GM11168 (cell line): ENCODE results near the gene TSC22D3.

Source experiments
- in situ Hi-C: fragments of 300-500 bp; cut with MboI; formaldehyde crosslinking; loops from one replicate; pipeline ENCODE4 v1.12.0; 2022; ENCODE audit warnings: low sequenced_read_pairs; ENCODE audit not compliant: unreplicated experiment

TSC22D3 gene

GRCh38 chrX:107764845-107765608 lies 10.6 kb downstream of the TSC22D3 start:
- in situ Hi-C loops, result no loop called here

GRCh38 chrX:107763647-107764046 lies 11.9 kb downstream of the TSC22D3 start:
- in situ Hi-C loops, result no loop called here

- in situ Hi-C loops, result no loop called here
Observed at GRCh38 chrX:107760304-107761077, 15.1 kb downstream of the TSC22D3 start.

GRCh38 chrX:107758231-107758766 lies 17.3 kb downstream of the TSC22D3 start:
- in situ Hi-C loops, result no loop called here

GRCh38 chrX:107755721-107756120 lies 19.9 kb downstream of the TSC22D3 start:
- in situ Hi-C loops, result no loop called here

GRCh38 chrX:107753187-107753586 lies 22.4 kb downstream of the TSC22D3 start:
- in situ Hi-C loops, result no loop called here

GRCh38 chrX:107752714-107753113 lies 22.9 kb downstream of the TSC22D3 start:
- in situ Hi-C loops, result no loop called here

- in situ Hi-C loops, result no loop called here
Observed at GRCh38 chrX:107752043-107752442, 23.5 kb downstream of the TSC22D3 start.

GRCh38 chrX:107750861-107751445 lies 24.6 kb downstream of the TSC22D3 start:
- in situ Hi-C loops, result no loop called here

- in situ Hi-C loops, result no loop called here
Observed at GRCh38 chrX:107750263-107750662, 25.3 kb downstream of the TSC22D3 start.

GRCh38 chrX:107748506-107748905 lies 27.1 kb downstream of the TSC22D3 start:
- in situ Hi-C loops, result no loop called here

- in situ Hi-C loops, result no loop called here
Observed at GRCh38 chrX:107747596-107748161, 27.9 kb downstream of the TSC22D3 start.

GRCh38 chrX:107744868-107745267 lies 30.7 kb downstream of the TSC22D3 start:
- in situ Hi-C loops, result no loop called here

- in situ Hi-C loops, result no loop called here
Observed at GRCh38 chrX:107743995-107744394, 31.6 kb downstream of the TSC22D3 start.

- in situ Hi-C loops, result no loop called here
Observed at GRCh38 chrX:107742700-107743191, 32.8 kb downstream of the TSC22D3 start.

- in situ Hi-C loops, result no loop called here
Observed at GRCh38 chrX:107741404-107741790, 34.2 kb downstream of the TSC22D3 start.

GRCh38 chrX:107739541-107739940 lies 36.0 kb downstream of the TSC22D3 start:
- in situ Hi-C loops, result no loop called here

- in situ Hi-C loops, result no loop called here
Observed at GRCh38 chrX:107738768-107739167, 36.8 kb downstream of the TSC22D3 start.

- in situ Hi-C loops, result no loop called here
Observed at GRCh38 chrX:107738272-107738671, 37.3 kb downstream of the TSC22D3 start.

GRCh38 chrX:107736781-107737531 lies 38.6 kb downstream of the TSC22D3 start:
- in situ Hi-C loops, result no loop called here
